ENCODE results near the gene FOXC2.

GRCh38 chr16:86540894-86541293 lies 25.7 kb upstream of the FOXC2 start:
- TF ChIP-seq EZH2 (IDR thresholded peaks at IDR 0.05; ENCODE audit: insufficient read depth, poor library complexity, severe bottlenecking) (no peak), EZH2phosphoT487 (IDR thresholded peaks at IDR 0.05; ENCODE audit: insufficient read depth, low read depth) (no peak)

Measured in GM23248 (cell line).